AG08396 (cell line): ENCODE results near the gene RFK.
"Not testable (repeated sequence)": the region's sequence is repeated elsewhere in the genome, so short reads cannot be mapped to it uniquely, and the experiment has no call there.

Source experiments
- DNase-seq: peaks from one replicate; pipeline ENCODE4 v3.0.0; 2012; ENCODE audit warnings: low spot score, mixed read lengths

The RFK gene

DNA sequence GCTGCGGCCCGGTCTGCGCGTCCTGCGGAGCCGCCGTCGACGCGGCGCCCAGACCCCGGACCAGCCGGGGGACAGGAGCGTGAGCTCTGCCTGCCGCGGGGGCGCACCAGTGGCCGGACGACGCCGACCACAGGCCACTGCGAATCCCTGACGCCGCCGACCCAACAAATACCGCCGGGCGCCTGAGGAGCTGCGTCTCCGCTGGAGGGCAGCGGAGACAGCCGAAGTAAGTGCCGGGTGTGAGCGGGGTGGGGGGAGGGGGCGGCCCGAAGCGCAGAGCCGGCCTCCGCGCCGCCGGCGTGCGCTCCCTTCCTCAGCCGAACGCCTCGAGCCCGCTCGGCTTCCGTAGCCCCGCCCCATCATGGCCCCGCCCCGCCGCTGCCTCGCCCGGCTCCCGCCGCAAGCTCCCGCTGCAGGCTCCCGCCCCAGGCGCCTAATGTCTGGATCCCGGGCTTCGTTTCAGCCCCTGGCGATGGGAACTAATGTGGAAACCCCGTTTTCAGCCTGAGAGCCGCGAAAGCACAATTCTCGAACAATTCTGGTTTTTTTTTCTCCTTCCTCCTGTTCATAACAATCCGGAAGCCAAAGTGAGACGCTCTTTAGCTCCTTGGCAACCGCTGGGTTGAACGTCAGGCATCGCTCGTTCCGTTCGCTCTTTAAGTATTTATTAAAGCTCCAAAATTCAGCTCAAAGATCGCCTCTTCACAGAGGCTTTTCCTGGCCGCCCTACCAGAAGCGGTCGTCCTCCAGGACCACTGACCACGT, at the start of gene RFK:
Gene RFK (minus strand): TSS at position 232 of the 765 bp plus-strand sequence. CDS start 255 bp downstream, outside the sequence.
- peak; percentile 96 for DNase-seq

GRCh38 chr9:76443887-76444286, 49.7 kb upstream of the RFK start:
- DNase-seq, result no peak

- peak; percentile 35 for DNase-seq
These were observed 47.5 kb upstream of the RFK start for GRCh38 chr9:76441551-76442322.

DNA sequence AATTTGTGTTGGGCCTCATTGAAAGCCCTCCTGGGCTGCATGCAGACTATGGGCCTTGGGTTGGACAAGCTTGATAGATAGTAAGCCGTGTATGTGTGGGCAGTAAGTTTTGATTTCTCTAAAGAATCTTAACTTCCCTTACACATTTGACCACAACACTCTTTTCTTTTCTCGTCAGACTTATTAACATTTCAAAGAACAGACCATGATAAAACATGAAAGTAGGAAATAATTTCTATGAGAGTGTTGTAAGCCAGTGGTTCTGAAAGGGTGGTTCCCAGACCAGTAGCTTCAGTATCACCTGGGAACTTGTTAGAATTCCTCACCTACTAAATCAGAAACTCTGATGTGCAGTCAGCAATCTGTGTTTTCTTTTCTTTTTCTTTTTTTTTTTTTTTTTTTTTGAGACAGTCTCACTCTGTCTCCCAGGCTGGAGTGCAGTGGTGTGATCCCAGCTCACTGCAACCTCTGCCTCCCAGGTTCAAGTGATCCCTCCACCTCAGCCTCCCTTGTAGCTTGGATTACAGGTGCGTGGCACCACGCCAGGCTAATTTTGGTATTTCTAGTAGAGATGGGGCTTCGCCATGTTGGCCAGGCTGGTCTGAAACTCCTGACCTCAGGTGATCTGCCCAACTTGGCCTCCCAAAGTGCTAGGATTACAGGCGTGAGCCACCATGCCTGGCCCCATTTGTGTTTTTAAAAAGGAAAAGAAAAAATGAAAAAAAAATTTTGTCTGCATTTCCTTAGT, 44.8 kb upstream of the RFK start:
- no peak for DNase-seq

DNA sequence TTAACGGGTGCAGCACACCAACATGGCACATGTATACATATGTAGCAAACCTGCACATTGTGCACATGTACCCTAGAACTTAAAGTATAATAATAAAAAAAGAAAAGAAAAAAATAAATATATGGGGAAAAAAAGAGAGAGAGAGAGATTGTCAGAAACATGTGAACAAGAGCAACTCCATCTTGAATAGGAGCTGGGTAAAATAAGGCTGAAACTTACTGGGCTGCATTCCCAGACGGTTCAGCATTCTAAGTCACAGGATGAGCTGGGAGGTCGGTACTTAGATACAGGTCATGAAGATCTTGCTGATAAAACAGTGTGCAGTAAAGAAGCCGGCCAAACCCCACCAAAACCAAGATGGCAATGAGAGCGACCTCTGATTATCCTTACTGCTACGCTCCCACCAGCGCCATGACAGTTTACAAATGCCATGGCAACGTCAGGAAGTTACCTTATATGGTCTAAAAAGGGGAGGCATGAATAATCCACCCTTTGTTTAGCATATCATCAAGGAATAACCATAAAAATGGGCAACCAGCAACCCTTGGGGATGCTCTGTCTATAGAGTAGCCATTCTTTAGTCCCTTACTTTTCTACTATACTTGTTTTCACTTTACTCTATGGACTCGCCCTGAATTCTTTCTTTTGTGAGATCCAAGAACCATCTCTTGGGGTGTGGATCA, 42.9 kb upstream of the RFK start:
- DNase-seq, result not testable (repeated sequence)

- not testable (repeated sequence) for DNase-seq
These were observed 40.7 kb upstream of the RFK start for GRCh38 chr9:76434897-76435296.

DNA sequence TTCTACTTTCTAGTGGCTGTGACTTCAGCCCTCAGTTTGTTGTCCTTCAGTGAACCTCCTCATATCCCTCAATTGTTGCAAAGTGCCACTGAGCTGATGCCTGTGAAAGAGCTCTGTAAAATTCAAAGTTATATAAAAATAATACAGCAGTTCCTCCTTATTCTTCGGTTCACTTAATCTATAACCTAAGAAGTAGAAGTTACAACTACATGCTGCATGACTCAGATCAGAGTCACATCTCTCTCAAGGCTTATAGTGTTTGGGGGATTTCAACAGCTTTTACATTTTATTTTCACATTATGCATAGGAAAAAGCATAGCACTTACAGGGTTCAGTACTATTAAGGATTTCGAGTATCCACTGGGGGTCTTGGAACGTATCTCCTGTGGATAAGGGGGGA, 39.6 kb upstream of the RFK start:
- DNase-seq, result no peak

- no peak for DNase-seq
These were observed 39.2 kb upstream of the RFK start for GRCh38 chr9:76433406-76433805.

- no peak for DNase-seq
These were observed 37.4 kb upstream of the RFK start for GRCh38 chr9:76431601-76432000.

DNA sequence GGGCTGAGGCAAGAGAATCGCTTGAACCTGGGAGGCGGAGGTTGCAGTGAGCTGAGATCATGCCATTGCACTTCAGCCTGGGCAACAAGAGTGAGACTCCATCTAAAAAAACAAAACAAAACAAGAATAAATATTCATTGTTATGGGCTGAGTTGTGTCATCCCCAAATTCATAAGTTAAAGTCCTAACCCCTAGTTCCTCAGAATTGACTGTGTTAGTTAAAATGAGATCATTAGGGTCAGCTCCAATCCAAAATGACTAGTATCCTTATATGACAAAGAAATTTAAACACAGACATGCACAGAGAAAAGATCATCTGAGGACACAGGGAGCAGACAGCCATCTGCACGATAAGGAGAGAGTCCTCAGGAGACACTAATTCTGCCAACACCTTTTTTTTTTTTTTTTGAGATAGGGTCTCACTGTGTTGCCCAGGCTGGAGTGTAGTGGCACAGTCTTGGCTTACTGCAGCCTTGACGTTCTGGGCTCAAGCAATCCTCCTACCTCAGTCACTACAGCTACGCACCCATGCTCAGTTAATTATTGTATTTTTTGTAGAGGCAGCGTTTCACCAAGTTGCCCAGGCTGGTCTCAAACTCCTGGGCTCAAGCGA, 32.7 kb upstream of the RFK start:
- no peak for DNase-seq

DNA sequence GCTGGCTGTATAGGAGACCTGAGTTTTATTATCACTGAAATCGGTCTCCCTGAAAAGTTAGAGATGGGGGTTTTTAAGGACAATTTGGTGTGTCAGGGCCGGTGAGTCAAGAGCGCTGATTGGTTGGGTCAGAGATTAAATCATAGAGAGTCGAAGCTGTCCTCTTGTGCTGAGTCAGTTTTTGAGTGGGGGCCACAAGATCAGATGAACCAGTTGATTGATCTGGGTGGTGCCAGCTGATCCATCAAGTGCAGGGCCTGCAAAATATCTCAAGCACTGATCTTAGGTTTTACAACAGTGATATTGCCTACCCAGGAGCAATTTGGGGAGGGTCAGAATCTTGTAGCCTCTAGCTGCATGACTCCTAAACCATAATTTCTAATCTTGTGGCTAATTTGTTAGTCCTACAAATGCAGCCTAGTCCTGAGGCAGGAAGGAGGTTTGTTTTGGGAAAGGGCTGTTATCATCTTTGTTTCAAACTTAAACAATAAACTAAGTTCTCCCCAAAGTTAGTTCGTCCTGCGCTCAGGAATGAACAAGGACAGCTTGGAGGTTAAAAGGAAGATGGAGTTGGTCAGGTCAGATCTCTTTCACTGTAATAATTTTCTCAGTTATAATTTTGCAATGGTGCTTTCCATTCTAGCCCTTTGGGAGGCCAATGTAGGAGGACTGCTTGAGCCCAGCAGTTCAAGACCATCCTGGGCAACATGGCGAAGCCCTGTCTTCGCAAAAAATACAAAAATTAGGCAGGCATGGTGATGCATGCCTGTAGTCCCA, 31.6 kb upstream of the RFK start:
- DNase-seq, result no peak

GRCh38 chr9:76424491-76424890, 30.3 kb upstream of the RFK start:
- no peak for DNase-seq

DNA sequence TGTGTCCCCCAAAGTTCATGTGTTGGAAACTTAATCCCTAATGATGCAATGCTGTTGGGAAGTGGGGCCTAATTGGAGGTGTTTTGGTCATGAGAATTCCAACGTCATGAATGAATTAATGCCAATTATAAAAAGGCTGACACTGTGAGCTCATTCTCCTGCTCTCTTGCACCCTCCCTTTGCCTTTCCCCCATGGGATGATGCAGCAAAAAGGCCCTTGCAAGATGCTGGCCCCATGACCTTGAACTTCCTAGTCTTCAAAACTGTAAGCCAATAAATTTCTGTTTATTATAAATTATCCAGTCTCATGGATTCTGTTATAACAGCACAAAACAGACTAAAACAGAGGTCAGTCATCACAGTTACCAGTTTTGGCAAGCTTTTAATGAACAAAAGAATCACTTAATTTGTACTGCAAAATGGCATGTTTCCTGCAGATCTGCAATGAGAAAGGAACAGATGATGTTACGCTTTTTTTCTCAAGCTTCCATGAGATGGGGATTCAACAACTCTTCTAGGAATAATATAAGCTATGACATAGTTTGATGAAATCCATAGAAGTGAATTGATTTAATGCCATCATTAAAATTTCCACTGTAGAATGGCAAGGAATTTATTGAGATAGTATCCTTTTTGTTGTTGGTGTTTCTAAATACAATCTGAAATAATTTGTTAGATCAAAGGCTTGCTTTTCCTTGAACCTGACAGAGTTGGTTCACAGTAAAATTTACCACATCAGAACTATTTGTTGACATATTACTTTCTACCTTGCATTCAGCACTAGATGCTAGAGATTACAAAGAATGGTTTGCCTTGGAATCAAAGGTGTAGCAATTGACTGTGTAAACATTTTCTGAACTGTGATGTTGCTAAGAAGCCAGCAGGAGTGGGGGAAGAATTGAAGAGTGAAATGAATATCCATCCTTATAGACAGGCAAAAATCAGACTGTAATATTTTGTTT, 29.3 kb upstream of the RFK start:
- no peak for DNase-seq

GRCh38 chr9:76419782-76420380, 25.7 kb upstream of the RFK start:
- peak; percentile 36 for DNase-seq

DNA sequence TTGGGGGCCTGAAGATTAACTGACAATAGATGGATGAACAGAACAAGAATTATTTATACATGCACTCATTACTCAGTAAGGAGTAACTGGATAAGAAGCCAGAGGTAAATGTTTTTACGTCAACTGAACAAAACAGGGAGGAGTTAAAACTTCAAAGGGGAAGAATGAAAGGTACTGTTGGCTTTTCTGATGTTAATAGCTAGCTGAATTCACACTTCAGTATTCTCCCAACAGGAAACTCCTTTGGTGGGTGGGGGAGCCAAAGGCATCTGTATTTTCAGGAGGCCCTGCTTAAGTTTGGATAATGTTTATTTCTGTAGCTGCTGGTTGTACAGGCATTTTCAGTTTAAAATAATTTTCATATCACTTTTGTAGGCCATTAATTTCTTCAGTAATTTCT, 23.2 kb upstream of the RFK start:
- DNase-seq, result no peak

DNA sequence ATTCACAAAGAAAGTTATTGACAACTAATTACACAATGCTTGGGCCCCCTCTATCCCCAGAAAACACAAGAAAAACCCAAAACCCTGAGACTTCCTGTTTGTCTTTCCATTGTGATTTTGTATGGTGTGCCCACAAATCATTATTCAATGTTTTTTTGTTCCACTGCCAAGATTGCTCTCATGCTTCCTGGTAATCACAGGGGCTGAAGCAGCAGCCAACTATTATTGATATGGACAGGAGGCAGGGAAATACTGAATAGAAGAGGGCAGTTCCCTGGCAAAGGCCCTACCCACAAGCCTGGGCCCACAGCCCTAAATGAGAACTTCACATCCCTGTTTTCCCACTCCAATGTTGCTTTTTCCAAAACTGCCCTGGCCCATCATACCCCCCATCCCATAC, 21.5 kb upstream of the RFK start:
- DNase-seq, result no peak

DNA sequence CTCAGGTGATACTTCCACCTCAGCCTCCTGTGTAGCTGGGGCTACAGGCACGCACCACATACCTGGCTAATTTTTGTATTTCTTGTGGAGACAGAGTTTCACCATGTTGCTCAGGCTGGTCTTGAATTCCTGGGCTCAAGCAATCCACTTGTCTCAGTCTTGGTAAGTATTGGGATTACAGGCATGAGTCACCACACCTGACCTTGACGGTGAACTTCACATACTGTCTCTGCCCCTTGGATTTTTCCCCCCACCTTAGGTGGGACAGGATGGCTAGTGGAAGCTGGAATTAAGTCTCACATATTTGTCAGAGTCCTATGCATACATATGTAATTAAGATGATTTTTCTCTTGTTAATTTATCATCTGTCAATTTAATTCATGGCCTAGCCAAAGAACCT, 20.9 kb upstream of the RFK start:
- DNase-seq, result no peak

DNA sequence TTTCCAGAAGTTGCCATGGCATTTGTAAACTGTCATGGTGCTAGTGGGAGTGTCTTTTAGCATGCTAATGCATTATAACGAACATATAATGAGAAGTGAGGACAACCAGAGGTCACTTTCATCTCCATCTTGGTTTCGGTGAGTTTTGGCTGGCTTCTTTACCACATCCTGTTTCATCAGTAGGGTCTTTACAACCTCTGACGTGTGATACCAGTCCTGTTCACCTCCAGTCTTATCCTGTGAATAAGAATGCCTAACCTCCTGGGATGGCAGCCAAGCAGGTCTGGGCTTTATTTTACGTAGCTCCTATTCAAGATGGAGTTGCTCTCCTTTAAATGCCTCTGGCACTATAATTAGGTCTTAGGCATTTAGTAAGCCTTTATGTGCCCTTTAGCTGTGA, 20.4 kb upstream of the RFK start:
- no peak for DNase-seq

DNA sequence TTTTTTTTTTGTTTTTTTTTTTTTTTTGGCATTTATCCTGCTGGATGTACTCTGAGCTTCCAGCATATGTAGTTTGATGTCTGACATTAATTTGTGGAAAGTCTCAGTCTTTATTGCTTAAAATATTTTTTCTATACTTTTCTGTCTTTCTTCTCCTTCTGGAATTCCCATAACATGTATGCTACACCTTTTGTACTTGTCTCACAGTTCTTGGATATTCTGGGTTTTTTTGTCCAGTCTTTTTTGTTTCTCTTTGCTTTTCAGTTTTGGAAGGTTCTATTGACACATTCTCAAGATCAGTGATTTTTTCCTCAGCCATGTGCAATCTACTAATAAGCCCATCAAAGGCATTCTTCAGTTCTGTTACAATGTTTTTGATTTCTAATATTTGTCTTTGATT, 19.4 kb upstream of the RFK start:
- no peak for DNase-seq
